ENCODE data around the gene SCAMP2. TPM values are rescaled to one million over a fixed set of nuclear protein-coding genes. Genes with fewer than 3 reads are reported as not detected.

The SCAMP2 gene
- total and polyA plus RNA-seq, 2 experiments from 2014 or later, result 34.7 to 51.3 TPM

- no peaks in the 10 kb centered on the region; the same call in 1 of the 2 replicates for H3K36me3 ChIP-seq (ENCODE audit: insufficient read depth)
- H3K4me2 ChIP-seq, result no peak overlapping the region
- peaks cover 12% of the 10 kb centered on the region for H3K27me3 Mint-ChIP-seq (ENCODE audit: insufficient read depth, low read depth, poor library complexity)
- DNase-seq (ENCODE audit: low spot score) (no peak), ATAC-seq (no peak)
- H3K27ac Mint-ChIP-seq, result no peak overlapping the region
- H3K79me2 ChIP-seq (replicated peaks; ENCODE audit: insufficient read depth), result peaks cover 12% of the 10 kb centered on the region
- no peaks in the 10 kb centered on the region for H3K9me2 ChIP-seq (ENCODE audit: insufficient read depth)
- H3K4me3 Mint-ChIP-seq, result no peak overlapping the region
- no peak overlapping the region for H3K4me3 ChIP-seq
- no peak overlapping the region for H3K27ac ChIP-seq (ENCODE audit: low read depth)
- H3K36me3 Mint-ChIP-seq (ENCODE audit: low read depth), result no peaks in the 10 kb centered on the region
- no peaks in the 10 kb centered on the region for H3K27me3 ChIP-seq (ENCODE audit: insufficient read depth)
- peaks cover 24% of the 10 kb centered on the region for H4K20me1 ChIP-seq (replicated peaks; ENCODE audit: insufficient read depth)
- peaks cover 9% of the 10 kb centered on the region for H3K4me1 Mint-ChIP-seq
- no peaks in the 10 kb centered on the region for H3K9me3 Mint-ChIP-seq
- H2AFZ ChIP-seq, result no peak overlapping the region
- TF ChIP-seq ZNF462 (CRISPR knock-in tag; IDR thresholded peaks at IDR 0.05), result no peak
- no peak for TF ChIP-seq CTCF (conservative IDR thresholded peaks at IDR 0.05; ENCODE audit: low read depth in 2 of 2)
- no peak for TF ChIP-seq ZNF114 (CRISPR knock-in tag; IDR thresholded peaks at IDR 0.05)
- no peak for TF ChIP-seq STAT1 (IDR thresholded peaks at IDR 0.05; ENCODE audit: unreplicated experiment)
- no peak for TF ChIP-seq NANOG (IDR thresholded peaks at IDR 0.05; ENCODE audit: borderline replicate concordance)
- TF ChIP-seq EZH2 (IDR thresholded peaks at IDR 0.05; ENCODE audit: low read depth, unreplicated experiment), result no peak
- TF ChIP-seq POLR2AphosphoS5 (IDR thresholded peaks at IDR 0.05; ENCODE audit: low read depth), result no peak
- no peak for TF ChIP-seq ZNF331 (CRISPR knock-in tag; IDR thresholded peaks at IDR 0.05; ENCODE audit: low read depth)
- TF ChIP-seq EZH2phosphoT487 (IDR thresholded peaks at IDR 0.05; ENCODE audit: unreplicated experiment), result no peak
- H3F3A ChIP-seq (replicated peaks; ENCODE audit: low read depth), result no peaks in the 10 kb centered on the region
- H3K4me1 ChIP-seq (ENCODE audit: insufficient read depth), result no peaks in the 10 kb centered on the region; the same call in 1 of the 2 replicates
Measured at GRCh38 chr15:74794970-74795349, 78.2 kb downstream of the SCAMP2 start.

Data from GM23338 (cell line).